Measurements from ENCODE around the gene IMPDH2. TPM values are rescaled to one million over a fixed set of nuclear protein-coding genes. Genes with fewer than 3 reads are reported as not detected.
A peak's percentile ranks its signal among the peaks of the same experiment; 100 is the strongest.

IMPDH2 gene
- total and polyA plus RNA-seq, 10 of the 15 experiments (the other 5 are each of a cell fraction or from before 2014, with no cell fraction given), result 190 to 424 (median 345) TPM

DNA sequence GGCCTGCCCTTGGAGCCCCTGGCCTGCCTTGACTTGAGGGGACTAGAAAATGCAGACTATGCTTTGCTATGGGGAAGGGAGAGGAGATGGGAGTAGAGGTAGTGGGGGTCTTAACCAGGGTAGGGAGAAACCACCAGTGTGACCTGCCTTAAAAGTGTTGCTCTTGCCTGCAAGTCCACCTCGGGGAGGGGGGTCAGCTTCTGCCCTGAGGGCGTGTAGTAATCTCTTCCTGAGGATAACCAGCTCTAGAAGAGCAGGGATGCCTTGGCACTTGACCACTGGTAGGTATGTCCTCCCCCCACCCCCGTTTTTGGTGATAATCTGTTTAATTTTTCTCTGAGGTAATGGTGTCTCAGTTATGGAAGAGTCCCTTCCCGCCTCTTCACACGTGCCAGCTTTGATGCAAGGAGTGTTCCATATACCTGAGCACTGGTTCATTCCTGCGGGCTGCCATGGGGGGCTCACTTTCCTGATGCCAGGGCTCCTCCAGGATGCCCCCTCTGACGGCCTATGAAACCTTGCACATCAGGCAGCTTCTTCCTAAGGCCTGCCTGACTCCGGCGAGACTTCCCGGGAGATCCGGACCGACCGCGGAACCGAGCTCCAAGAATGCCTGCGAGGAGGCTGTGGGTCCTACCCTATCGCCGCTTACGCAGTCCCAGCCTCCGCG is 39.9 kb downstream of the IMPDH2 start (continued):
- TF ChIP-seq TCF3 (IDR thresholded peaks at IDR 0.05; ENCODE audit: borderline replicate concordance, insufficient read depth, low read depth, low read length) (no peak), ETV6 (conservative IDR thresholded peaks at IDR 0.05 in 1 of 2, IDR thresholded peaks at IDR 0.05 in 1 of 2; ENCODE audit: borderline replicate concordance in 1 of 2, low read depth in 1 of 2) (no peak), ZNF207 (IDR thresholded peaks at IDR 0.05; ENCODE audit: borderline replicate concordance) (no peak), ZNF274 (IDR thresholded peaks at IDR 0.05; ENCODE audit: insufficient read depth, insufficient read length) (no peak), STAT3 (IDR thresholded peaks at IDR 0.05; ENCODE audit: low read depth, low read length) (no peak), SUPT20H (IDR thresholded peaks at IDR 0.05; ENCODE audit: borderline replicate concordance, control insufficient read depth, low read depth, low read length) (no peak), TARDBP (IDR thresholded peaks at IDR 0.05; ENCODE audit: borderline replicate concordance) (no peak), SPI1 (IDR thresholded peaks at IDR 0.05; ENCODE audit: borderline replicate concordance, insufficient read depth, low read depth, low read length) (no peak), MTA2 (IDR thresholded peaks at IDR 0.05; ENCODE audit: low read depth) (0 out of 2 replicates have a peak, but pooled peaks have one; percentile 43), MXI1 (IDR thresholded peaks at IDR 0.05; ENCODE audit: low read depth, low read length) (no peak), POLR2AphosphoS2 (IDR thresholded peaks at IDR 0.05; ENCODE audit: low read depth, low read length) (no peak), NFXL1 (IDR thresholded peaks at IDR 0.05; ENCODE audit: borderline replicate concordance) (no peak), GABPA (IDR thresholded peaks at IDR 0.05; ENCODE audit: low read depth) (no peak)
- TF ChIP-seq, protein P1, sequence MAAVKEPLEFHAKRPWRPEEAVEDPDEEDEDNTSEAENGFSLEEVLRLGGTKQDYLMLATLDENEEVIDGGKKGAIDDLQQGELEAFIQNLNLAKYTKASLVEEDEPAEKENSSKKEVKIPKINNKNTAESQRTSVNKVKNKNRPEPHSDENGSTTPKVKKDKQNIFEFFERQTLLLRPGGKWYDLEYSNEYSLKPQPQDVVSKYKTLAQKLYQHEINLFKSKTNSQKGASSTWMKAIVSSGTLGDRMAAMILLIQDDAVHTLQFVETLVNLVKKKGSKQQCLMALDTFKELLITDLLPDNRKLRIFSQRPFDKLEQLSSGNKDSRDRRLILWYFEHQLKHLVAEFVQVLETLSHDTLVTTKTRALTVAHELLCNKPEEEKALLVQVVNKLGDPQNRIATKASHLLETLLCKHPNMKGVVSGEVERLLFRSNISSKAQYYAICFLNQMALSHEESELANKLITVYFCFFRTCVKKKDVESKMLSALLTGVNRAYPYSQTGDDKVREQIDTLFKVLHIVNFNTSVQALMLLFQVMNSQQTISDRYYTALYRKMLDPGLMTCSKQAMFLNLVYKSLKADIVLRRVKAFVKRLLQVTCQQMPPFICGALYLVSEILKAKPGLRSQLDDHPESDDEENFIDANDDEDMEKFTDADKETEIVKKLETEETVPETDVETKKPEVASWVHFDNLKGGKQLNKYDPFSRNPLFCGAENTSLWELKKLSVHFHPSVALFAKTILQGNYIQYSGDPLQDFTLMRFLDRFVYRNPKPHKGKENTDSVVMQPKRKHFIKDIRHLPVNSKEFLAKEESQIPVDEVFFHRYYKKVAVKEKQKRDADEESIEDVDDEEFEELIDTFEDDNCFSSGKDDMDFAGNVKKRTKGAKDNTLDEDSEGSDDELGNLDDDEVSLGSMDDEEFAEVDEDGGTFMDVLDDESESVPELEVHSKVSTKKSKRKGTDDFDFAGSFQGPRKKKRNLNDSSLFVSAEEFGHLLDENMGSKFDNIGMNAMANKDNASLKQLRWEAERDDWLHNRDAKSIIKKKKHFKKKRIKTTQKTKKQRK (IDR thresholded peaks at IDR 0.05; ENCODE audit: low read depth, low read length), result no peak
- TF ChIP-seq, protein P2, sequence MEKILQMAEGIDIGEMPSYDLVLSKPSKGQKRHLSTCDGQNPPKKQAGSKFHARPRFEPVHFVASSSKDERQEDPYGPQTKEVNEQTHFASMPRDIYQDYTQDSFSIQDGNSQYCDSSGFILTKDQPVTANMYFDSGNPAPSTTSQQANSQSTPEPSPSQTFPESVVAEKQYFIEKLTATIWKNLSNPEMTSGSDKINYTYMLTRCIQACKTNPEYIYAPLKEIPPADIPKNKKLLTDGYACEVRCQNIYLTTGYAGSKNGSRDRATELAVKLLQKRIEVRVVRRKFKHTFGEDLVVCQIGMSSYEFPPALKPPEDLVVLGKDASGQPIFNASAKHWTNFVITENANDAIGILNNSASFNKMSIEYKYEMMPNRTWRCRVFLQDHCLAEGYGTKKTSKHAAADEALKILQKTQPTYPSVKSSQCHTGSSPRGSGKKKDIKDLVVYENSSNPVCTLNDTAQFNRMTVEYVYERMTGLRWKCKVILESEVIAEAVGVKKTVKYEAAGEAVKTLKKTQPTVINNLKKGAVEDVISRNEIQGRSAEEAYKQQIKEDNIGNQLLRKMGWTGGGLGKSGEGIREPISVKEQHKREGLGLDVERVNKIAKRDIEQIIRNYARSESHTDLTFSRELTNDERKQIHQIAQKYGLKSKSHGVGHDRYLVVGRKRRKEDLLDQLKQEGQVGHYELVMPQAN (conservative IDR thresholded peaks at IDR 0.05), result no peak
- TF ChIP-seq, protein P3, sequence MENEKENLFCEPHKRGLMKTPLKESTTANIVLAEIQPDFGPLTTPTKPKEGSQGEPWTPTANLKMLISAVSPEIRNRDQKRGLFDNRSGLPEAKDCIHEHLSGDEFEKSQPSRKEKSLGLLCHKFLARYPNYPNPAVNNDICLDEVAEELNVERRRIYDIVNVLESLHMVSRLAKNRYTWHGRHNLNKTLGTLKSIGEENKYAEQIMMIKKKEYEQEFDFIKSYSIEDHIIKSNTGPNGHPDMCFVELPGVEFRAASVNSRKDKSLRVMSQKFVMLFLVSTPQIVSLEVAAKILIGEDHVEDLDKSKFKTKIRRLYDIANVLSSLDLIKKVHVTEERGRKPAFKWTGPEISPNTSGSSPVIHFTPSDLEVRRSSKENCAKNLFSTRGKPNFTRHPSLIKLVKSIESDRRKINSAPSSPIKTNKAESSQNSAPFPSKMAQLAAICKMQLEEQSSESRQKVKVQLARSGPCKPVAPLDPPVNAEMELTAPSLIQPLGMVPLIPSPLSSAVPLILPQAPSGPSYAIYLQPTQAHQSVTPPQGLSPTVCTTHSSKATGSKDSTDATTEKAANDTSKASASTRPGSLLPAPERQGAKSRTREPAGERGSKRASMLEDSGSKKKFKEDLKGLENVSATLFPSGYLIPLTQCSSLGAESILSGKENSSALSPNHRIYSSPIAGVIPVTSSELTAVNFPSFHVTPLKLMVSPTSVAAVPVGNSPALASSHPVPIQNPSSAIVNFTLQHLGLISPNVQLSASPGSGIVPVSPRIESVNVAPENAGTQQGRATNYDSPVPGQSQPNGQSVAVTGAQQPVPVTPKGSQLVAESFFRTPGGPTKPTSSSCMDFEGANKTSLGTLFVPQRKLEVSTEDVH (IDR thresholded peaks at IDR 0.05; ENCODE audit: low read depth, partially characterized antibody), result no peak
- TF ChIP-seq, protein P4, sequence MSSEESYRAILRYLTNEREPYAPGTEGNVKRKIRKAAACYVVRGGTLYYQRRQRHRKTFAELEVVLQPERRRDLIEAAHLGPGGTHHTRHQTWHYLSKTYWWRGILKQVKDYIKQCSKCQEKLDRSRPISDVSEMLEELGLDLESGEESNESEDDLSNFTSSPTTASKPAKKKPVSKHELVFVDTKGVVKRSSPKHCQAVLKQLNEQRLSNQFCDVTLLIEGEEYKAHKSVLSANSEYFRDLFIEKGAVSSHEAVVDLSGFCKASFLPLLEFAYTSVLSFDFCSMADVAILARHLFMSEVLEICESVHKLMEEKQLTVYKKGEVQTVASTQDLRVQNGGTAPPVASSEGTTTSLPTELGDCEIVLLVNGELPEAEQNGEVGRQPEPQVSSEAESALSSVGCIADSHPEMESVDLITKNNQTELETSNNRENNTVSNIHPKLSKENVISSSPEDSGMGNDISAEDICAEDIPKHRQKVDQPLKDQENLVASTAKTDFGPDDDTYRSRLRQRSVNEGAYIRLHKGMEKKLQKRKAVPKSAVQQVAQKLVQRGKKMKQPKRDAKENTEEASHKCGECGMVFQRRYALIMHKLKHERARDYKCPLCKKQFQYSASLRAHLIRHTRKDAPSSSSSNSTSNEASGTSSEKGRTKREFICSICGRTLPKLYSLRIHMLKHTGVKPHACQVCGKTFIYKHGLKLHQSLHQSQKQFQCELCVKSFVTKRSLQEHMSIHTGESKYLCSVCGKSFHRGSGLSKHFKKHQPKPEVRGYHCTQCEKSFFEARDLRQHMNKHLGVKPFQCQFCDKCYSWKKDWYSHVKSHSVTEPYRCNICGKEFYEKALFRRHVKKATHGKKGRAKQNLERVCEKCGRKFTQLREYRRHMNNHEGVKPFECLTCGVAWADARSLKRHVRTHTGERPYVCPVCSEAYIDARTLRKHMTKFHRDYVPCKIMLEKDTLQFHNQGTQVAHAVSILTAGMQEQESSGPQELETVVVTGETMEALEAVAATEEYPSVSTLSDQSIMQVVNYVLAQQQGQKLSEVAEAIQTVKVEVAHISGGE (CRISPR knock-in tag; IDR thresholded peaks at IDR 0.05), result no peak

Measured in GM12878 (cell line).